Stimulated activated CD8-positive, alpha-beta memory T cell treated with anti-CD3 and anti-CD28 coated beads, Interleukin-15, amount 100 ng/mL, for 24 hours (primary cell): Measurements from ENCODE around the gene KDM8.

ENCODE experiments used
- DNase-seq: peaks from one replicate; pipeline ENCODE4 v3.0.0-alpha.2; 2020; ENCODE audit warnings: low read depth

Gene KDM8

DNA sequence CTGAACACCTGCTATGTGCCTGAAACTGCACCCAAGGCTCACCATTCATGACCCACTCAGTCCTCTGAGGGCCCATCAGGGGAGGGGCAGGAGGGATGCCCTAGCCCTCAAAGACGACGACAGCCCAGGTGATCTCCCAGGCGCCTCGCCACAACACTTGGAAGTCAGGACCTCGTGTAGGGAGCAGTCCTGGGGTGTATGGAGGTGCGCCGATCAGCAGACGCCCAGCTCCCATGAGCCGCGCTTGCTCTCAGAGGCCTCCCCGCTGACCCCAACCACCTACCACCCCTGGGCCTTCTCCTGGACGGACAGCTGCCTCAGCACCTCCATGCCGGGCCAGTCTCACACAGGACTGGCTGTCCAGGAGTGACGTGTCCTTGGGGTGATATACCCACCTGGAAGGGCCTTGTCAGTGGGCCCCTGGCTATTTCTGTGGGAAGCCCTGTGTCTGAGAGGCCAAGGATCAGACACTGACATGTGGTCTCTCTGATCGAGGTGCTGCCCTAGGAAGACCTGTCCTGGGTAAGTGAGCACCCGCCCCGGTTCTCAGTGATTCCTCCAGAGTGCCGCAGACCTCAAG, 26.7 kb downstream of the KDM8 start:
- DNase-seq, result no peak

DNA sequence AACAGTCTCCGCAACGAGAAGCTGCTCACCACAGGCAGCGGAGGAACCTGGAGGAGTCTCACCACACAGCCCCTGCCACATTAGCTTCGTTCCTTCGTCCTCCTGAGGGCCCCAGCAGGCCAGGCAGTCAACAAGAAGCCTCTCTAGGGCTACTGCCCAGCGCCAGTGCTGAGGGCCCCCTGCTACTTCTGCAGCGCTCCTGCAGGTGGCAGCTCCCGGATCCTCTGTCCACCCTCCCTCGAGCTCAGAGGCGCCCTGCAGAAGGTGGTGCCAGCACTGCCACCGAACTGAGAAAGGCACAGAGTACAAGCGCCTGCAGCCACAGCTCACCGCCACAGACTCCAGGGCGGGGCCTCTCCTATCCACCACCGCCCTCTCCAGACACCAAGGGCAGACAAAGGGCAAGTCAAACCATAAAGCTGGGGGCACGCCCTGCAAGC, 27.3 kb downstream of the KDM8 start:
- DNase-seq, result peak; percentile 25

DNA sequence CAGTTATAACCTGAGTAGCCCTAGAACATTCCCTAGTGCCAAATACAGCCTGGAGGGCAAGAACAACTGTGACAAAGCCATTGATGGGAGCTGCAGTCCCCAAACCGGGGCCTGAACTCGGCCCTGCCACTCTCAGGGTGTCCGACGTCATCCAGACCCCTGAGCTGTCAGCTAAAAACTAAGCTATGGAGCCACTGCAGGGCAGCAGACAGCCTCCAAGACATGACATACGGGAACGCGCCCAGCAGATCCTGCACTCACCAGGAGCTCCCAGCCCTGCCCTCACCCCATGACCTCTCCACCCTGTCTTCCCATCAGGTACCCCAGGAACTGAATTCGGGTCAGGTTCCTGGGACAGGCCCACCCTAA, 28.4 kb downstream of the KDM8 start:
- DNase-seq, result no peak

DNA sequence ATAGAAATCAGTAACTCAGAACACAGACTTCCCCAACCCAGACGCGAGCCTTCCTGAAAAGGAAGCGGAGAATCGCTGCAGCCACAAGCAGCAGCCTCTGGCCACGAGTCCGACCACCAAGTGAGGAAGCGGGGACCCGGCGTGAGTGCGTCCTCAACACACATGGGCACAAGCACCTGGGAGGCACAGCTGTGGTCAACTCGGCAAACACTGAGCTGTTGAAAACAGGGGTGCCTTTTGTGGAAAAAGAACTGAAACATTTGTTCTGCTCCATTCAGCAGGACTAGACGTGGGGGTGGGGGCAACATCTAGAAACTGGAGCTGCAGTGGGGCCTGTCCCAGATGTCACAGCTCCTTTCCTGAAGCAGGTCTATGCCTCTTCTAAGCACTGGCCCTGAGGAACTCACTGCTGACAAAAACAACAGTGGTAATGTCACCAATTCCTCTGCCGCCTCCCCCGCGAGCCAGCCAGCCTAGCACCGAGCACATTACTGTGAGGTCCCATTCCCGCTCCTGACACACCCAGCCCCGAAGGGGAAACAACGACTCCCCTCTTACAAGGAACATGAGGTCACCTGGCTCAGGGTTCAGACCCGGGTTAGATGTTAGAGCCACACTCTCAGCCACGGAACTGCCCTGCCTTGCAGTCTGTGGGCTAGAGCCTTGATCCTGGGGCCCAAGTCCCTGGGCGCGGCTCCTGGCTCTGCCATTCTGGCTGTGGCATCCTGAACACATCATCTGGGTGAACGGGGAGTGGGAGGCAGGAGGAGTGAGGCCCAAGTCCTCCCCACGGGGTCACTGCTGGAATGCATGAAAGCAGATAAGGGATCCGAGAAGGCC, 29.0 kb downstream of the KDM8 start:
- DNase-seq, result no peak

DNA sequence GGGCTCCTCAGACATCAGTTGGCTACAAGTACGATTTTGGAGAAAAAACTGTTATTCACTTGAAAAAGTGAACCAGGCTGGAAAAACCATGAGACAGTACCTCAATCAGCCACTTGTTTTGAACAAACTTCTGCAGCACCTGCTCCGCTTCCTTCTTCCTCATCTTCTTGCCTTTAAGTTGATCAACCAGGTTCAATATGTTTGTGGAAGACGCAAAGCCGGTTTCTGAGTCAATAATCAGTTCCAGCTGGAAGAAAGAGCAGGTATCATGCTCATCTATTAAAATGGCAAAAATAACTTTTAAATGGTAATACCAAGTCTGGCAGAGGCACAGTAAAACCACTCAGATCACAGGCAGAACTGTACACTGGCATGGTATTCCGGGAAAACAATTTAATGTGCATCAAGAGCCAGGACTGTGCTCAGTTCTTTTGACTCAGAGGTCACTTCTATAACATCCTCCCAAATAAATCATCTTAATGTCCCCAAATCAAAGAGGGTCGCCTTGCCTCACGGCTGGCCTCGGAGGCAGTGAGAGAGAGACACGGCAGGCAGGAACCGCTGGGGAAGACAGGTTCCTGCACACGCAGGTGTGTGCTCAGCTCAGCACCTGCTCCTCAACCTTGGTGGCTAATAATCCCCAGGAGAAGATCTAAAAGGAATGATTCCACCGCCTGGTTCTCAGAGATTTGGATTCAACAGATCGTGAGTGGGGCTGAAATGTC, 29.7 kb downstream of the KDM8 start:
- DNase-seq, result no peak

DNA sequence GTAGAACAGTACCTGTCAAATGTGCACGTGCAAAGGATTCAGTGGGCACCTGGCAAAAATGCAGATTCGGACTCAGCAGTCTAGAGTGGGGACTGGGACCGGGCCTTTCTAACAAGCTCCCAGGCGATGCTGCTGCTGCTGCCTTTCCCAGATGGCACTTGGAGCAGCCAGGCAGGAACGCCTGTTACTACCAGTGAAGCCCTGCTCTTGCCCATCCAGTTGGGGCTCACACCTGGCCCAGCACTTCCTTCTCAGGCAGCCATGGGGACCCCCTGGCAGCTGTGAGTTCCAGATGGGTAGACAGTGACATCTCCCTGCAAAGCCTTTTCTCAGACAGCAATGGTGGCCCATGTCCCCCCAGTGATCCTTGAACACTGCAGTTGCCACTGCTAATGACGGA, 30.4 kb downstream of the KDM8 start:
- no peak for DNase-seq

DNA sequence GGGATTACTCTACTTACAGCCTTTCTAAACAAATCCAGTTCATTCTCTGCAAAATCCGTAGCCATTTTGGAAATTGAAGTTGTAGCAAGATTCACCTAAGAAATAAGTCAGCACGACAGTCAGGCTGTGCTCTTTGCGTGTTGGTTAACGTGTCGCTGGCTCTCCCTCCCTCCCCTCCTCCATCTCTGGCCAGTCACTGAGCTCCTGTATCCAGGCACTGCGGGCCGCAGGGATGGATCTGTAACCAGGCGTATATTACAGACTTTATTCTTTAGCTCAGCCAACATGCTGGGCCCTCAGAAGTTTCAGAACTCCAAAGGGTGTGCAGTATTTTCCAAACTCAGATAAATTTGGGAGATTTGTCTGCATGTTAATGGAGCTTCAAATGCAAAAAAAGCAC, 30.8 kb downstream of the KDM8 start:
- no peak for DNase-seq

DNA sequence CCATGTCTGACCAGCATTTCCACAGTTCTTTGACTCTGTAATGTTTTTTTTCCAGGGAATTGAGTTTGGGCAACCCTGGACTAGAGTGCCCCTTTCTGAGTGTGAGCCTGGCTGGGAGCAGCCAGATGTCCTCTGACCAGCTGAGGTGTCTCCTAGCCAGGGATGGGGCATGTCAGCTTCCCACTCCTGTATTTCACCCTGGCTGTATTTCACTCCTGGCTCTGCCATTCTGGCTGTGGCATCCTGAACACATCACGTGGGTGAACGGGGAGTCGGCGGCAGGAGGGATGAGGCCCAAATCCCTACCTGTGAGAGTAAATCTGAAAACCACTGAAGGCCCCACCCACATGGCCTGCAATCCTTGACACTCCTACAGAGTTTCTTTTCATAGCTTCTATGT, 31.3 kb downstream of the KDM8 start:
- DNase-seq, result no peak

DNA sequence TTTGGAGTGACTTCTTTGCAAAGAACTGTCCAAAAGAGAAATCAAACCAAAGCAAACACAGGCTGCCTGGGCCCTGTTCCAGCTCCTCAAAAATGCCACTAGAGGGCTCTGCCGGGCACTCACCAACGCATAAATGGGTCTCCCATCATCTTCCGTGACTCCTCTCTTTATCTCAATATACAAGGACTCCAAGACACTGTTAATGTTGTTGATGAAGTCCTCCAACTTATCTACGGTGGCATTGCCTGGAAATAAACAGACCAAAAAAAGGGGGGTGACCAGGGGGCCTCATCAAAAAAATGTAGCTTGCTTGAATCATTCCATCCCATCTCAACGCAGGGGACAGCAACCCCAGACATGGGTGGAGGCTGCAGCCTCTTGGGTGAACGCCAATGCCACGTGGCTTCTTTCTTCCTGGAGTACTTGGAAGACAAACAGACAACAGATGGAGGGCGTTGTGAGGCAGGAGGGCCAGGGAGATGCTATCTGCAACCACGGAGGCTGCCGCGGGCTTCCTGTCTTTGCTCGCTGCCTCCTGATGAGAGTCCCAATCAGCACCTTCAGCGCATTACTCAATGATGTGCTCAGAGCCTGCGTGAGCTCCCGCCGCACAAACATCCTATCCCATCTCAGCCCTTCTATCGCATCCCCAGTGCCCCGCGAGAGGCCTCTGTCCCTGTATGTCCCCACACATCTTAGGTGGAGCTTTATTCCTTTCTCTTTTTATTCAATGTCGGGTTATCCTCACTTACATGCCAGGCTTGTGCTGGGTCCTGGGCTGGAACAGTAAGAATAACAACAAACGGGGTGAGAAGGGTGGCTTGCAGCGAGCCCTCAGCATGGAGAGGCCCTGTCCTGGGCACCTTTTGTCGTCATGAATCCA, 32.0 kb downstream of the KDM8 start:
- peak; percentile 33 for DNase-seq

DNA sequence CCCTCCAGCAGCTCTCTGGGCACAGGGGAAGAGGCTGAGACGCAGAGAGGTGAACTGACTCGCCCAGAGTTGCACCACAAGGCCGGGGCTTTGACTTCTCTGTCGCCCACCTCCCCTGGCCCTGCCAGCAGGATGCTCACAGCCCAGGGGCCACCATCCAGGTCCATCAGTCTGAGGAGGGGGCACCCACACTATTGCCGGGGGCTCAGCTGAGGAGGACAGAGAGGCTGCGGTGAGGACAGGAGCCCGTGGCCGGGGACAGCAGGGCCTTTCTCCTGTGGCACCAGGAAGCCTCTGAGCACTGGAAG, 32.6 kb downstream of the KDM8 start:
- DNase-seq, result no peak

DNA sequence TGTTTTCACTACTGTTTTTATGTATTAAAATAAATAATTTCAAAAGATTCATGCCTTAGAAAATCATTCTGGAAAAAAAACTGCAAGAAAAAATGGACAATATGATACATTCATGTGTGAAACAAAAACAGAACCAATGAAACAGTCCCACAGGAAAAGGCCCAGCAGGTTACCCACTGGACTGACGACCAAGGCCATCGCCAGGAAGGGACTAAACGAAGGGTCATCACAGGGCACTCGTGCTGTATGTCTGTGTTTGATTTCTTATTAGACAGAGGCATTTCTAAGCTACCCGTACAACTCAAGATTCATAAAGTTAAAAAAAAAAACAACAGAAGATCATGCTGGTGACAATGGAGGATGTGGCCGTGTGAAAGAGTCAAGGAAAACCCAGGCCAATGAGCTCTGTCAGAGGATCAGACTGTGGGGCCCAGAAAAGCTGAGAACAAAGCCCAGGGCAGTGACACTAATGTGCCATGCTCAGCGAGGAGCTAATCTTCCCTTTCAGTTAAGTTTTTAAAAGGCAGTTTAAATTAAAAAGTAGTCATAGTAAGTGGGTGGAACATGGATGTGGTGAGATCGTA, 33.4 kb downstream of the KDM8 start:
- DNase-seq, result no peak

DNA sequence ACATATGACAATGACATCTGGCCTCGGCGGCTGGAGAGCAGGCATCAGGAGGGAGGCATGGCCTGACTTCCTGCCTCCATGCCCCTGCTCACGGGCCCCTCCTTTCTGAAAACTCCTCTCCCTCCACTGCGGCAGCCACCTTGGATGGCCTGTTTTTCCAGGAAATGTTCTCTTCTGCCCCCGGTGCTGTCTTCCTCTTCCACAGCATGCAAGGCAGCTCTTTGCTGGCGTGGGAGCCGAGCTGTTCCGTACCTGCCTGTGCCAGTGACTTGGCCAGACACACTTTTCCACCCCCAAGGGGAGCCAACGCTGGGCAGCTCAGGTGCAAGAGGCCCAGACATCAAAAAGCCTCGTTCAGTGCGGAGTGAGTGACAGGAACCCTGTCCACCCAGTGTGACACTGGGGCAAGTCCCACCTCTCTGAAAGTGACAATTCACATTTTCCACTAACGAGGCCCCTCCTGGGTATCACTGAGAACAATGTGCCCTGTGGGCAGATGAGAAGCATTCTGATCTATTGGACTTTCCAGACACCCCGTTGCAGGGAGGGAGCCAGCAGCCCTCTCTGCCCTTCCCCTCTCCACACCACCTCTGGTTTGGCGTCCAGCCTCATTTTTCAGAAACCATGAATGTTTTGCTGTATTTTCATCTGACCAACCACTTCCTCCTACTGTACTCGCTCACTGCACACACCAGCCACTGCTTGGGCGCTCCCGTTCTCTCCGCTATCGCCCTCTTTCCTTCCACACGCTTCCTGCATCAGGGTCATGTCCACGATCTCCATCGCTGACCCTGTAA, 34.1 kb downstream of the KDM8 start:
- DNase-seq, result peak; percentile 44

DNA sequence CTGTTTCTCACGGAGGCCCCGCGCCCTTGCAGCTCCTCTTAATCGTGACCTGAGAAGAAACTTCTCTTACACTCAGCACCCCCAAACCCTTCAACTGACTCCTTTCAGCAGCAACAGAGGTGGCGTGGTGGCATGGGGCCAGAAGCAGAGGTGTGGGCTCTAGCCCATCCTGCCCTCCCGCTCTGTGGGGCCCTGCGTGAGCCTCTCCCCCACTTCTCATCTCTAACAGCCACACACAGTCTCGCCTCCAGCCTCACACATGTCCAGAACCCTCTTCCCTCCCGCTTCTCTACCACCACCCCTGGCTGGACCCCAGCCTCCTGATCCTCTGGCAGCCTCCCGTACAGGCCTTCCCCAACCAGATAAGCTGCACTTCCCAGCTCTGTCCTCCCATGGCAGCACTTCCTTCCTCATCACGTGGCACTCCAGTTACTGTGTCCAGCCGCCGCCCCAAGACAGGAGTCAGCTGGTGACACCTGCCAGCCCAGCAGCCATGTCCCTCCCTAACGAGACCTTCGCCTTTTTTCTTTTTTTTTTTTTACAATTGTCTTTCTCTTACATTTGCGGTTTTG, 34.8 kb downstream of the KDM8 start:
- no peak for DNase-seq

DNA sequence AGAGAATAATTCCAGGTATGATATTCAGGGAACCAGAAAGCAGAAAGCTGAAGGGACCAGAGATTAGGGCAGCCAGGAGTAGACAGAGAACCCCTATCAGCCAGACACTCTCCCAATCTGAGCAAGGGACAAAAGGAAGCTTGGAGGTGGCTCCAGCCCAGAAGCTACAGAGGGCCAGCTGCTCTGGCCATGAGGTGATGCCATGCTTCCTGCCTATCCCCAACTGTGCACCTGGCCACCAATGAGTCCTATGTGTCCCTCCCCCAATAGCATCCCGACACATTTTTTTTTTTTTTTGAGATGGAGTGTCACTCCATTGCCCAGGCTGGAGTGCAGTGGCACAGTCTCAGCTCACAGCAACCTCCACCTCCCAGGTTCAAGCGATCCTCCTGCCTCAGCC, 35.3 kb downstream of the KDM8 start:
- DNase-seq, result no peak

DNA sequence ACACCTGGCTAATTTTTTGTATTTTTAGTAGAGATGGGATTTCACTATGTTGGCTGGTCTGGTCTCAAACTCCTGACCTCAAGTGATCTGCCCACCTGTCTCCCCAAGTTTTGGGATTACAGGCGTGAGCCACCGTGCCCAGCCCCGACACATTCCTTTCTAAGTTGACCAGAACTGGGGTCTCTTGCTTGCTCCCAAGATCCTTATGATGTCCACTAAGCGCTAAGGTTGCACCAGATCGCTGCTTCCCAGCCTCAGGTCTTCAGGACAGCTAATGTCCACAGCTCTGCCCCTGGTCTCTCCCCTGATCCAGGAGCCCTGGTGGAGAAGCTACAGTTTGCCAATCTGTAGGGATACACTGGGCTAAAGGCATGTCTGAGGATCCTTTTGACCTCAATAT, 35.7 kb downstream of the KDM8 start:
- no peak for DNase-seq

DNA sequence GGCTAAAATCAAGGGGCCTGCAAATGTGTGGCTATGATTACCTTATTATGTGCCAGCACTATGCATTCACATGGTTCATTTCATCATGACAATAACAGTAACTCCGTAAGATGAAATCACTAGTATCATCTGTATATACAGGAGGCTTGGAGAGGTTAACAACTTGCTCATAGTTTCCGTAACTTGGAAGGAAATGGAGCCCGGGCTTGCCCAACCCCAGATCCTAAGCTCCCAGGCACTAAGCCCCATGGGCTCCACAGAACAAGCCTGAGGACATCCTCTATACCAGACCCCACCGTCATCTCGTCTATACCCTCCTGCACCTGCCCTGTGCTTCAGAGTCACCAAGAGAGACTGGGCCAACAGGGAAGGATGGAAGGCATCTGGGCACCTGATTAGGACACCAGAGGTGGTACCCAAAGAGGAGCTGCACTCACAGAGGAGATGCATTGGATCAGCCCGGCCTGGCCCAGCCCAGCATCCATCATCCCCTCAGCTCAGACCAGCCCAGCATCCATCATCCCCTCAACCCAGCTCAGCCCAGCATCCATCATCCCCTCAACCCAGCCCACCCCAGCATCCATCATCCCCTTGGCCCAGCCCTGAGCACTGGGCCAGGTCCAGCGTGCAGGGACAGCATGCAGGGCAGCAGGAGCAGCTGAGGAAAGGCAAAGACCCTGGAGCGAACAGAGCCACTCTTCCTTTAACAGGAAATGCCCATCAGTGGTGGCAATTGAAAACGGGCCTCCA, 36.8 kb downstream of the KDM8 start:
- no peak for DNase-seq

DNA sequence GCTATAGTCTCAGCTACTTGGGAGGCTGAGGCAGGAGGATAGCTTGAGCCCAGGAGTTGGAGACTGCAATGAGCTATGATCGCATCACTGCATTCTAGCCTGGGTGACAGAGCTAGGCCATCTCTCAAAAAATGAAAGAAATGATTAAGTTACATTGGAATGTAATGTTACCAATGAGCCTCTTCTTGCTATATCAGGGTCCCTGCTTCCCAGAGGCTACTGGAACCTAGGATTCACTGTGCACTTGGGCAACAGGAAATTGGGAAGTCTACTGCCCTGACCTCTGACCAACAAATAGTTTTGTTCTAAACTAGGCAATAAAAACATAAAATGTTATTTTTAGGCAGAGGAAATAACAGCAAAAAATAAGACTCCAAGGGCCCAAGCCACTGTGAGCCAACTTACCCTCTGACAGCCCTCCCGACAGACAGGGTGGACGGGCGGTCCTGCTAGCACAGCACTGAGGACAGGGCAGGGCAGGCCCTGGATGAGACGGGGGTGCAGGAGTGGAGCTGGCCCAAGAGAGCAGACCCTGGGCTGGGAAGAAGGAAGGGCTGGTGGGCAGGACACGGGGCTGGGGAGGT, 37.7 kb downstream of the KDM8 start:
- DNase-seq, result no peak

DNA sequence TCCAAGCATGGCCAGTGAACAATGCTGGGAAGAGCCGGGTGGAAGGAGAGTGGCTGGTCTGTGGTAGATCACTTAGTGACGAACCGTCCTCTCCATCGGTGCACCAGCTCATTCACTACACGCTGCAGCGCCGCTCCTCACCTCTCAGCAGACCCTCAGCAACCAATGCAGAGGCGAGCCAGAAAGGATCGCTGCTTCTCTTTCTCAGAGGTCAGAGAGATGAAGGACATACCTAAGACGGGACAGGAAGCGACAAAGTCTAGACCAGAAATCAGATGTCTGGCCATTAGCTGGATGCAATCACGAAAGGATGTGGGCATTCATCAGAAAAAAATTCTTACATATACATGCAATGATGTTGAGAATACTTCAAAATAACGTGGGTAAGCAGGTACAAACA, 38.3 kb downstream of the KDM8 start:
- no peak for DNase-seq

DNA sequence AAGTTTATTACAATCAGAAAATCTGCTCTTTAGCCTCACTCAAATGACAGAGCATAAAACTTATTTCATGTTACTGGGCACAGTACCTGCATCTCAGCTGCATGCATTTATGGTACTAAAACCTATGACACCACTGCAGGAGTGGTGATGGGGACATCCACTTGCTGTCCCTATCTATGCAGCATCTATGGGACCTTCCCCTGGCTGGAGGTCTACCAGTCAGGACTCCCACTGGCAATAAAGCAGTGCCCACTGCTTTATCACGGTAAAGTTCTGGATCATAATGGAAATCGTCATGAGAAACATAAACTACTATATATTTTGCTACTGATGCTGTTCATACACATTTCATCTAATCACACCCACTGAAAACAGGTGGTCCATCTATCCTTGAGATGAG, 39.1 kb downstream of the KDM8 start:
- no peak for DNase-seq
